GM18511 (cell line): ENCODE measurements around the gene ACBD4.
A peak's percentile ranks its signal among the peaks of the same experiment; 100 is the strongest.

ENCODE experiments used
- ATAC-seq: cut with Tn5 transposase; IDR thresholded peaks from one replicate; pipeline ENCODE4 v1.9.1; 2021; ENCODE audit warnings: mild to moderate bottlenecking, moderate library complexity; ENCODE audit not compliant: unreplicated experiment

Gene ACBD4

GRCh38 chr17:45149669-45150664 is 14.5 kb downstream of the ACBD4 start:
- ATAC-seq: no peak

DNA sequence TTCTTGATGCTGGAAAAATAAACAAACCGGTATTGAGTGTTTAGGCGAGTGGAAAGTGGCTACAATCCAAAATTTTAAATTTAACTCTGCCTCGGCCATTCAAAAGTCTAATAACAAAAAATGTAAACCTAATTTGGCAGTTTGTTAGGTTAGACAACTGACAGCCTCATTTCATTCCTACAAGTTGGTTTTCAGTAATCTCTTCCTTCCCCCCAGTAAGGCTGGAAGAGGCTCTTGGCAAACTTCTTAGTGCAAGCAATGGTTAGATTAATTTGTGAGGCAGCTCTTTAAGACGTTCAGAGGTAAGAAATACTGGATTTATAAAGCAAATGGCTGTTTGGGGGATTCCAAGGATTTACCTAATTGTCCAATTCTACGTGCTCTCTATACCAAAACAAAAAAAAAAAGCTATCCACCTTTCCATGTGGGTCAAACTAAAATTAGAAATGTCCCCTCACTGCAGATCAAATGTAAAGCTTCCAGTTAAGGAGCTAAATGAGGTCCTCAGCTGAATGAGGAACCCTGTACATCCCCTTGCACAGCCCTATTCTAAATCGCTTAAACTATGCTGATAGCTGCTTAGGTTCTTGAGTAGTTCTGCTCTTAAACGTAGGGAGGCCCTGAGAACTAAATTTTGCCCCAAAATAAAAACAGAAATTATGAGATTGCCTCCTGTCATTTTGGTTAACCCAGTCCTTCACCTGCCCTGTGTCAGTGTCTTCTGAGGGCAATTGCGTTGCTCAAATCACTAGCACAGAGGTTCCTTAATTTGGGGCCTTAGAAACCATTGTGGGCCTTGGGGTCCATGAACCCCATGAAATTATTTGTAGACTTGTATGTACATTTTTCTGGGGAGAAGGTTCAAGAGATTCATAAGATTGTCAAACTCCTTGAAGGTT is 15.7 kb downstream of the ACBD4 start:
- no peak for ATAC-seq

DNA sequence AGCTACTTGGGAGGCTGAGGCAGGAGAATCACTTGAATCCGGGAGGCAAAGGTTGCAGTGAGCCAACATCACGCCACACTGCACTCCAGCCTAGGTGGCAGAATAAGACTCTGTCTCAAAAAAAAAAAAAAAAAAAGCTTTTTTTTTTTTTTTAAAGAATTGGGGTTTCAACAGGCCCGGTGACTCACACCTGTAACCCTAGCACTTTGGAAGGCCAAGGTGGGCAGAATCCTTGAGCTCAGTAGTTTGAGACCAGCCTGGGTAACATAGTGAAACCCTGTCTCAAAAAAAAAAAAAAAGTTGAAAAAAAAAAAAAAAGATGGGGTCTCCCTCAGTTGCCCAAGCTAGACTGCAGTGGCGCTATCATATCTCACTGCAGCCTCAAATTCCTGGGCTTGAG is 19.5 kb downstream of the ACBD4 start:
- no peak for ATAC-seq

- no peak for ATAC-seq
These were observed 20.0 kb downstream of the ACBD4 start for GRCh38 chr17:45155483-45155882.

- ATAC-seq: no peak
These were observed 20.8 kb downstream of the ACBD4 start for GRCh38 chr17:45156242-45156641.

- ATAC-seq: peak; percentile 21
These were observed 25.2 kb downstream of the ACBD4 start for GRCh38 chr17:45160447-45161287.

DNA sequence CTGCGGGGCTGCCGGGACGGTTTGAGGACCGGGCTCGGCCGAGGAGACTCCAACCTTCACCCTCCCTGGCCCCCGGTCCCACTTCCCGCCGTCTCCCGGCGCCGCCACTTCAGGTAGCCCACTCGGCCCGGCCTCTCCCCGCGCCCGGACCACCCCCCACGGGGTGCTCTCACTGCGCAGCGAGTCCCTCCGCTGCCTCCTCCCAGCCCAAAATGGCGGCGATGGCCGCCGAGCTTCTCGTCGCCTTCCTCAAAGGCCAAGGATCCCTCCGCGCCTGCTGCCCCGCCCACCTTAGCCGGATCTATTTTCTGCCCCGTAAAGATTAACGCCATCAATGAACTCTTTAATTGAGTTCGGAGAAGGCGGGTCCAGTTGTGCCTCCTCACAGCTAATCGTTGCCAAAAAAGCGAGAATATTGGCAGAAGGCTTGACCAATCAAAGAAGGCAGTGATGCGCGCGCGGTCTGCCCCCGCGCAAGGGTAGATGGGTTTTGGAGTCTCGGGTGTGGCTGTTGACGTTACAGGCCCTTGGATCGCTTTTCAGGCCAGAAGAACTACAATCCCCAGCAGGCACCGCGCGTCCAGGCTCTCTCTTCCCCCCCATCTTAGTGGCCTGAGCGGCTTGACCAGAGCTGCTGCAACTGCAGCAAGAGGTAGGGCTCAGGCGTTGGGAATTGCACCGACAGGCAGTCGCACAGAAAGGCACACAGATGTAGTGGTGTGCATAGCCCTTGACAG is 26.0 kb downstream of the ACBD4 start, which contains the start of gene HEXIM2:
TSS of gene HEXIM2 (plus strand) at position 588 of the 737 bp plus-strand sequence. CDS start 919 bp downstream, outside the sequence.
- ATAC-seq: peak; percentile 87

DNA sequence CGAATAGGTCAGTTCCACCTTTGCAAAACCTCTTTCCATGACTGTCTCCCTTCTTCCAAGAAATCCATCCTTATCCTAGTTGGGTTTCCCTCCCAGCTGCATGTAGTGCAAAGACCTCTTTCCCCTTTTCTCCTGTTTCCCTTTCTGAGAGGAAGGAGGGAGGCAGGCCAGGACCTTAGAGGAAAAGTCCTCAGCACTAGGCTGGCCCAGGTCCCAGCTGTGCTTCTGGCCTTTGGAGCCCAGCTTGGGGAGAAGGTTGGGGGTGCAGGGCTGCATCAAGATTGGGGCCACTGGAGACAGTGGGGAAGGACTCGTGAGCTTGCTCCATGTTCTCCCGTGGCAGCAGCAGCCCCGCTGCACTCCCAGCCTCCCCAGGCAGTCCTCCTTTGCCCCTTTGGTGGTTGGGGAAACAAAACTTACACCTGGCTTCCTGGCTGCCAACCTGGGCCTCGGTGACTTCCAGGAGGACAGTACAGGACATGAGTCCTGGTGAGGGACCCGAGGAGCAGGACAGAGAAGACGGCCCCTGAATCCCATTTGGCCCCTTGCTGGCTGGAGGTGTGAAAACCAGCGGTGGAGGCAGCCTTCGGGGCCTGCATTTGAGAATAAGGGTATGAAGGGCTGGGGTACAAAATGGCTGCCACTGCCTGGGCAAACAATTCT is 26.7 kb downstream of the ACBD4 start:
- ATAC-seq: no peak

DNA sequence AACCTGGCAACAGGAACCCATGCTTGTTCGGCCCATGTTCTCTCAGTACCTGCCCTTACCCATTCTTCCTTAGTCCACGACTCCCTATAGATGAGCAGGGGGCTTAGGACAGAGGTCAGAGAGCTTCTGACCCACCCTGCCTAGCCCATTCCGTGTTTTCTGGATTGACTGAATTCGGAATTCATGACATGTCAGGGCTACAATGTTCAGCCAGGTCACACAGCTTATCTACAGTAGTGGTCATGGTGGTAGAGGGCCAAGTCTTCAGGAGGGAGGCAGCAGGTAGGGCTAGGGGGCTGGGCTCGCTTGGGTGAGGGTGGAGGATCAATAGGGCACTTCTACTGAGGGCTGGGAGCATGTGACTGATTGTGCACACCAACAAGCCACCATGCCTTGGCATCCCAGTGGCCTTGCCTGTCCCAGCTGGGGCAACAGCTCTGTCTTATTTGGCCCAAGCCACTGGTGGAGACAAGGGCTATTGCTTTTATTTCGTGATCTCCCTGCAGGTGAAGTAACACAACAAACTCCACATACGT is 29.3 kb downstream of the ACBD4 start:
- no peak for ATAC-seq

- no peak for ATAC-seq
These were observed 33.7 kb downstream of the ACBD4 start for GRCh38 chr17:45168991-45169752.

DNA sequence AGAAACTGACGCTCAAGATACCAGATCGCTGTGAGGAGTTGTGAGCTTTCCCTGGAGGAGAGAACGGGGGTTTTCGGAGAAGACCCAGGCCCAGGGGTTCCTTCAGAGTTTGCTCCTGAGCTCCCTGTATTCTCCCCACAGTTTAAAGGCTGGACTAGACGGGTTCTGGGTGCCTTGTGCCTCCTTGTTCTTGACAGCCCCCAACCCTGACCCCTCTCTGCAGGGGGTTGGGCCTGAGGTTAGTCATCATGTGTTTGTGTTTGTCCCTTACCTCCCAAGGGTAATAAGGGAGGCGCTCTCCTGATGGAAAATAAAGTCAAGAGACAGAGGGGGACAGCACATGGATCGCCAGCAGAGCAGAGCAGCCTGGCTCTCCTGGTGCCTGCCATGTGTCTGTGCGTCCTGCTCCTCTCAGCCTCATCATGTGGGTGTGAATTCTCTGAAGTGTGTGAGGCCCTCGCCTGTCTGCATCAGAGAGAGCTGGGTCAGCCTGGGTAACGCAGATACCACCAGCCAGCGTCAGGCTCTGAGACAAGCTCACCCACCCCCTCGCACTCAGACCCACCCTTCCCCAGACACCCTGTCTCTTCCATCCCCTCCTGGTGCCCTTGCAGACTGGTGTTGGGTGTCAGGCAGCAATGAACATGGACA is 34.9 kb downstream of the ACBD4 start:
- ATAC-seq: no peak

DNA sequence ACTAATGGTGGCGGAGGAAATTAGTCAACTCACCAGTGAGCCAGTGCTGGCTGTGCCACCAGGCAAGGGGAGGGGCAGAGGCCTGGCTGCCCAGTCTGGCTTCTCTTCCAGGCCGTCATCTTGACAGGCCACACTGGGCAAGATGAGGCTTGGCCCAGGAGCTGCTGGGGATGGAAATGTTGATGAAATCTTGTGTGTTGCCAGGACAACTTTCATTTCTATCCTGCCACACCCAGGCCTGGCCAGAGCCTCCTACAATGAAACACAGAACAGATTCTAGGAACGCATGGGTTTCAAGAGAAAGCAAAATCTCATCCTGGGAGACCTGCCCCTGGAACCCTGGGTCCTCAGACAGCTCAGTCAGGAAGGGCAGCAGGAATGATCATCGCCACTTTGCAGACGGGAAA is 35.4 kb downstream of the ACBD4 start:
- ATAC-seq: no peak

- ATAC-seq: no peak
These were observed 36.1 kb downstream of the ACBD4 start for GRCh38 chr17:45171338-45172231.

DNA sequence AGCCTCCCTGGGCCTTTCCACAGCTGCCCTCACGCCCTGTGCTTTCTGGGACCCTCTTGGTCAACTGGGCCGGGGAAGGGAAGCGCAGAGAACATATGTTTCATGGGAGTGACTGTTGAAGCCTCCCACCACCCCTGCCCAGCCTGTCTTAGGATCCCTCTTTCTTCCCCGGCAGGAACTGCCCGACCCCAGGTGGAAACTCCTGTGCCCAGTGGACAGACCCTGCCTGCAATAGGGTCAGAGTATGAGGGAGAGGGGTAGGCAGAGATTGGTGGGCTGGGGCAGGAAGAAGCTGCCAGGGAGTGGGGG is 36.7 kb downstream of the ACBD4 start:
- no peak for ATAC-seq

DNA sequence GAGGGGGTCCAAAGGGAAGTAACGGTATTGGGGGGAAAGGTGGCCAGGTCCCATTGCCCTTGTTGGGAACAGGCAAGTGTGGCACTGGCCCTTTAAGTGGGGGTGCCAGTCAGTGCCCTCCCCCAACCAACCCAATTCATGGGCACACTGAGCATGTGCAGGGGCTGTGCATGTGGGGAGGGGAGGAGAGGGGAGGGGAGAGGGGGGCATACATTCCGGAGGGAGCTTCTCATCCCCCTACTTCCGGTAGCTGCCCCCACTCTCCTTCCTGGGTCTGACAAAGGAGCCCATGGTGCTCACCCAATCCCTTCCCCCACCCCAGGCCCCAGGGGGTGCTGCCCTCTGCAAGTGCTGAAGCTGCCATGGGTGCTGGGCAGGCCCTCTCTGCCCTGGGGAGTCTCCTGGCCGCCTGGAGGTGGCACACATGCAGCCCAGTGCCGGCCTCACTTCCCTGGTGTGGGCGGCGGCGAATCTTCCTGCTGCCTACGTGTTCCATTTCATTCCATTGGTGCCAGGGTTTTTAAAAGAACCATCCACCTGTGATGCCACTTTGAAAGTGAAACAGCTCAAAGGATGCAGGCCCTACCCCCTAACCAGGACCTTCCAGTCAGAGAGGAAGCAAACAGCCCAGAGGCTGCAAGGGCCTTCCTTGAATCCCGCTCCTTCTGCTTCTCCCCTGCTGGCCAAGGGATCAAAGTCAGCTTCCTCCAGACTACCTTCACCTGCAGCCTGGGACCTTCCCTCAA is 37.2 kb downstream of the ACBD4 start:
- no peak for ATAC-seq

DNA sequence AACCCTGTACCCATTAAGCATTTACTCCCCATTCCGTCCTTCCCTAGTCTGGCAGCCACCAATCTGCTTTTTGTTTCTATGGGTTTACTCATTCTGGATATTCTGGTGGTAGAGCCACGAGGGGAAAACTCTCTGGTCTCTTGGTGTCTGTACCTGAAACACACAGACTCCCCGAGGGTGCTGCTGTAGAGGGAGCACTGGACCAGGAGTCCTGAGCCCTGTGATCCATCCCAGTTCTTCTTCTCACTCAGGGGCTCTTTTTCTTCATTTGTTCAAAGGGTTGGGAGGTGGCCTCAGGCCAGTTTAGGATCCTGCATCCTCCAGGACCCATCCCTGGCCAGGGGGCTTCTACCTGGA is 40.2 kb downstream of the ACBD4 start:
- ATAC-seq: no peak
